PC-9 (cell line): ENCODE results near the gene STRN3.

ENCODE experiments used
- EZH2 ChIP-seq: fragments of 200-600 bp; sonication (generic); IDR thresholded peaks from 2 replicates; pipeline ENCODE4 v1.8.0; 2017; ENCODE audit warnings: antibody characterized with exemption, low read depth
- TF ChIP-seq, protein P1 (sequence below): fragments of 200-600 bp; sonication (generic); conservative IDR thresholded peaks from 2 replicates; pipeline ENCODE4 v1.6.1; 2017; ENCODE audit warnings: mixed run types, antibody characterized with exemption, mild to moderate bottlenecking, moderate library complexity

GRCh38 chr14:31003284-31003683 is 22.9 kb downstream of the STRN3 start:
- TF ChIP-seq, protein P1, sequence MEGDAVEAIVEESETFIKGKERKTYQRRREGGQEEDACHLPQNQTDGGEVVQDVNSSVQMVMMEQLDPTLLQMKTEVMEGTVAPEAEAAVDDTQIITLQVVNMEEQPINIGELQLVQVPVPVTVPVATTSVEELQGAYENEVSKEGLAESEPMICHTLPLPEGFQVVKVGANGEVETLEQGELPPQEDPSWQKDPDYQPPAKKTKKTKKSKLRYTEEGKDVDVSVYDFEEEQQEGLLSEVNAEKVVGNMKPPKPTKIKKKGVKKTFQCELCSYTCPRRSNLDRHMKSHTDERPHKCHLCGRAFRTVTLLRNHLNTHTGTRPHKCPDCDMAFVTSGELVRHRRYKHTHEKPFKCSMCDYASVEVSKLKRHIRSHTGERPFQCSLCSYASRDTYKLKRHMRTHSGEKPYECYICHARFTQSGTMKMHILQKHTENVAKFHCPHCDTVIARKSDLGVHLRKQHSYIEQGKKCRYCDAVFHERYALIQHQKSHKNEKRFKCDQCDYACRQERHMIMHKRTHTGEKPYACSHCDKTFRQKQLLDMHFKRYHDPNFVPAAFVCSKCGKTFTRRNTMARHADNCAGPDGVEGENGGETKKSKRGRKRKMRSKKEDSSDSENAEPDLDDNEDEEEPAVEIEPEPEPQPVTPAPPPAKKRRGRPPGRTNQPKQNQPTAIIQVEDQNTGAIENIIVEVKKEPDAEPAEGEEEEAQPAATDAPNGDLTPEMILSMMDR, result no peak
- no peak for TF ChIP-seq EZH2
